Neural cell (in vitro differentiated cells): ENCODE measurements around the gene CEP295NL.

Experiments
- CTCF ChIP-seq: fragments of 450-650 bp; IDR thresholded peaks from 2 replicates; pipeline ENCODE4 v1.5.1; 2014; ENCODE audit warnings: antibody characterized with exemption, mild to moderate bottlenecking, moderate library complexity; ENCODE audit not compliant: poor library complexity, severe bottlenecking
- EZH2 ChIP-seq: fragments of 200-600, 300-800 bp; shearing (Covaris generic), sonication (generic); IDR thresholded peaks from 2 replicates; pipeline ENCODE4 v1.6.1; 2014; ENCODE audit warnings: antibody characterized with exemption, low read length, borderline replicate concordance, mild to moderate bottlenecking; ENCODE audit not compliant: insufficient read depth, poor library complexity, severe bottlenecking
- POLR2AphosphoS5 ChIP-seq: IDR thresholded peaks from 2 replicates; pipeline ENCODE4 v1.6.1; 2012
- TAF1 ChIP-seq: IDR thresholded peaks from 2 replicates; pipeline ENCODE4 v1.6.1; 2012; ENCODE audit warnings: low read depth

DNA sequence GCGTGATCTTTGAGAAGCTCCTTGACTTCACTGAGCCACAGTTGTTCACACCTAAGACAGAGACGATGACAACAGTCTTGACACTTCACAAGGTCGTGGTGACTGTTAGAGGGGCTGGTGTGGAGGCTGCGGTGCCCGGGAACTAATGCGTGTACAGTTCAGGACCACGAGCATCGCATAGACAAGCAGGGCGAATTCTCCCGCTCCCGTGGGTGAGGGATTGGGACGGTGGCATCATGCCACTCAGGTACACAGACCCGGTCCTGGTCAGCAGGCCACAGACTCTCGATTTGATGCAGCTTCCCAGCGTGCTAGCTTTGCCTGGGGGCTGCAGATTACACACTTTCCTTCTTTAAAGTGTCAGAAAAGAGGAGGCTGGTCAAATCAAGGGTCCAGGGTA, 24.7 kb downstream of the CEP295NL start:
- TF ChIP-seq CTCF = no peak
- no peak for TF ChIP-seq EZH2
- no peak for TF ChIP-seq POLR2AphosphoS5
- TF ChIP-seq TAF1 = no peak
